GM12892 (cell line): ENCODE data around the gene B3GAT2.

Experiments
- POLR2AphosphoS5 ChIP-seq: IDR thresholded peaks from 2 replicates; pipeline ENCODE4 v1.6.1; 2011; ENCODE audit warnings: low read depth, low read length, control low read depth
- TAF1 ChIP-seq: IDR thresholded peaks from 2 replicates; pipeline ENCODE4 v1.6.1; 2011; ENCODE audit warnings: low read depth, mild to moderate bottlenecking, control low read depth, low read length, borderline replicate concordance

- TF ChIP-seq POLR2AphosphoS5 (no peak), TAF1 (no peak)
Measured at GRCh38 chr6:70839286-70840266, 117.3 kb downstream of the B3GAT2 start.
